ENCODE results near the gene TNXB.

GRCh38 chr6:32128751-32129296 lies 19.7 kb upstream of the TNXB start:
- TF ChIP-seq CTCF (IDR thresholded peaks at IDR 0.05; ENCODE audit: poor library complexity, severe bottlenecking), result no peak
- no peak for TF ChIP-seq EP300 (conservative IDR thresholded peaks at IDR 0.05; ENCODE audit: poor library complexity, severe bottlenecking)

All from neural cell (in vitro differentiated cells).